Testis (tissue), 3 donors: ENCODE results near the gene OR4D10. TPM values are rescaled to one million over a fixed set of nuclear protein-coding genes. Genes with fewer than 3 reads are reported as not detected.
"Not testable (repeated sequence)": the region's sequence is repeated elsewhere in the genome, so short reads cannot be mapped to it uniquely, and the experiment has no call there.

Experiments used
- DNase-seq: peaks from one replicate; pipeline ENCODE4 v3.0.0-alpha.2; 2019
- H3K27ac ChIP-seq, 2 donors: fragments of 200-600 bp; sonication (generic); one replicate each; pipeline ENCODE4 v1.5.1; 2019
- H3K27me3 ChIP-seq: fragments of 200-600 bp; sonication (generic); one replicate; pipeline ENCODE4 v1.5.1; 2019
- H3K36me3 ChIP-seq: fragments of 200-600 bp; sonication (generic); one replicate; pipeline ENCODE4 v1.5.1; 2017; ENCODE audit warnings: low read depth; ENCODE audit errors: missing control alignments
- H3K4me1 ChIP-seq: fragments of 200-600 bp; sonication (generic); one replicate; pipeline ENCODE4 v1.5.1; 2019
- H3K4me3 ChIP-seq, 2 donors: fragments of 200-600 bp; sonication (generic); one replicate each; pipeline ENCODE4 v1.5.1; 2017 to 2019
- H3K9me3 ChIP-seq: fragments of 200-600 bp; sonication (generic); one replicate; pipeline ENCODE4 v1.5.1; 2017
- CTCF ChIP-seq, 3 experiments: fragments of 450-650 bp in 2 of 3; fragments of 200-600 bp in 1 of 3; sonication (generic) in 1 of 3; IDR thresholded peaks; one replicate each; pipeline ENCODE4 v1.5.1; 2016 to 2019; ENCODE audit warnings: antibody characterized with exemption in 3 of 3, mild to moderate bottlenecking in 2 of 3, moderate library complexity in 1 of 3
- POLR2A ChIP-seq: fragments of 450-650 bp; IDR thresholded peaks from one replicate; pipeline ENCODE4 v1.6.1; 2017; ENCODE audit warnings: antibody characterized with exemption, mild to moderate bottlenecking, moderate library complexity
- WGBS, 2 donors: methylation state at CpG; one replicate each; pipeline ENCODE4 v1.1.5; 2018; 5-methylcytosine and 5-hydroxymethylcytosine counted together
- intact Hi-C: fragments of 100-400 bp; cut with DNase I; formaldehyde crosslinking; loops from one replicate; pipeline ENCODE4 v1.15.1; 2023; ENCODE audit warnings: low total_unique reads
- polyA plus RNA-seq: library from polyadenylated mRNA; stranded (reverse); fragments of 350-450 nt; fragmentation: Illumina TruSeq; extraction: RNeasy Lipid Tissue Mini Kit (QIAGEN cat#74804); gene quantifications from one replicate; pipeline ENCODE4 v1.2.3, GENCODE V29; 2014; ENCODE audit warnings: low read depth, low replicate concordance; ENCODE audit not compliant: insufficient read depth
- total RNA-seq, 2 donors: library from RNA; depleted of rRNA; stranded (reverse); fragments of >200 nt; gene quantifications; one replicate each; pipeline ENCODE4 v1.2.3, GENCODE V29; 2016

Gene OR4D10
- total and polyA plus RNA-seq, 3 donors from 2014 or later, result 0.24 TPM; not detected in 2

GRCh38 chr11:59480359-59480758 is 7.2 kb downstream of the OR4D10 start:
- Histone ChIP-seq H3K4me3 (no peak overlapping the region), H3K36me3 (no peaks in the 10 kb centered on the region), H3K27me3 (no peaks in the 10 kb centered on the region), H3K27ac (no peak overlapping the region), H3K9me3 (no peaks in the 10 kb centered on the region), H3K4me1 (no peaks in the 10 kb centered on the region)
- intact Hi-C loops, result no loop called here
- TF ChIP-seq CTCF (IDR thresholded peaks at IDR 0.05), result no peak
- no peak for TF ChIP-seq POLR2A
- WGBS, 2 donors, result 74 to 82% methylated on average over 3 of the region's 3 CpGs
- DNase-seq, result no peak

- Histone ChIP-seq H3K27ac (no peak overlapping the region), H3K4me3 (no peak overlapping the region), H3K27me3 (no peaks in the 10 kb centered on the region), H3K4me1 (no peaks in the 10 kb centered on the region), H3K36me3 (no peaks in the 10 kb centered on the region), H3K9me3 (no peaks in the 10 kb centered on the region)
- TF ChIP-seq CTCF (IDR thresholded peaks at IDR 0.05) (no peak), POLR2A (no peak)
- 48 to 89% methylated on average over 1 of the region's 1 CpG for WGBS, 2 donors
- intact Hi-C loops, result no loop called here
- no peak for DNase-seq
Observed at GRCh38 chr11:59501931-59502330, 28.8 kb downstream of the OR4D10 start.

GRCh38 chr11:59503276-59503675 is 30.2 kb downstream of the OR4D10 start, which contains the start of gene OR4D11:
OR4D11 (plus strand) TSS chr11:59503576; CDS start chr11:59503576, 0 bp downstream.
- Histone ChIP-seq H3K27ac (no peak within 1 kb of the TSS), H3K4me3 (no peak within 1 kb of the TSS), H3K4me1 (no peaks in the 10 kb centered on the region), H3K27me3 (no peaks in the 10 kb centered on the region), H3K36me3 (no peaks in the 10 kb centered on the region), H3K9me3 (no peaks in the 10 kb centered on the region)
- no peak for DNase-seq
- intact Hi-C loops, result no loop called here
- TF ChIP-seq POLR2A (no peak), CTCF (IDR thresholded peaks at IDR 0.05) (no peak)

GRCh38 chr11:59510941-59511589 is 38.0 kb downstream of the OR4D10 start, which contains the start of gene OR4D9:
OR4D9 (plus strand) TSS chr11:59511539; CDS start chr11:59514913, 3,374 bp downstream.
- TF ChIP-seq CTCF (IDR thresholded peaks at IDR 0.05) (no peak), POLR2A (no peak)
- H3K27me3 ChIP-seq, result no peaks in the 10 kb centered on the region
- no peaks in the 10 kb centered on the region for H3K36me3 ChIP-seq
- 47 to 59% methylated on average over 2 of the region's 2 CpGs for WGBS, 2 donors
- no peak within 1 kb of the TSS for H3K27ac ChIP-seq
- no peaks in the 10 kb centered on the region for H3K9me3 ChIP-seq
- no peaks in the 10 kb centered on the region for H3K4me1 ChIP-seq
- no peak for DNase-seq
- no peak within 1 kb of the TSS for H3K4me3 ChIP-seq
- intact Hi-C loops, result no loop called here

- no peaks in the 10 kb centered on the region for H3K9me3 ChIP-seq
- H3K27ac ChIP-seq, result no peak overlapping the region
- TF ChIP-seq POLR2A, result no peak
- no peak for DNase-seq
- H3K4me1 ChIP-seq, result no peaks in the 10 kb centered on the region
- 81 to 89% methylated on average over 1 of the region's 1 CpG for WGBS, 2 donors
- H3K36me3 ChIP-seq, result no peaks in the 10 kb centered on the region
- intact Hi-C loops, result no loop called here
- no peaks in the 10 kb centered on the region for H3K27me3 ChIP-seq
- no peak overlapping the region for H3K4me3 ChIP-seq
Observed at GRCh38 chr11:59511675-59512074, 38.6 kb downstream of the OR4D10 start.

GRCh38 chr11:59520139-59520538 is 47.0 kb downstream of the OR4D10 start:
- H3K36me3 ChIP-seq, H3K27ac ChIP-seq, H3K4me1 ChIP-seq, H3K4me3 ChIP-seq, H3K27me3 ChIP-seq, H3K9me3 ChIP-seq, DNase-seq, intact Hi-C loops: not testable (repeated sequence)
- WGBS, 2 donors, result 65 to 78% methylated on average over 2 of the region's 2 CpGs
